Osteoblast (primary cell): ENCODE results near the gene TAPT1. TPM values are rescaled to one million over a fixed set of nuclear protein-coding genes. Genes with fewer than 3 reads are reported as not detected.

Experiments
- DNase-seq: peaks from one replicate; pipeline ENCODE4 v3.0.0; 2011; ENCODE audit warnings: low spot score, mixed read lengths; ENCODE audit not compliant: insufficient read length; ENCODE audit errors: missing footprints
- H2AFZ ChIP-seq: 2 replicates; pipeline ENCODE4 v1.6.0; 2011; ENCODE audit warnings: mild to moderate bottlenecking, low read length
- H3K27ac ChIP-seq: 2 replicates; pipeline ENCODE4 v1.5.1; 2011; ENCODE audit warnings: mild to moderate bottlenecking, low read depth, low read length, moderate library complexity
- H3K27me3 ChIP-seq: 2 replicates; pipeline ENCODE4 v1.6.0; 2012; ENCODE audit warnings: mild to moderate bottlenecking, control low read depth, inconsistent platforms, low read length, moderate library complexity; ENCODE audit not compliant: insufficient read depth
- H3K36me3 ChIP-seq: 2 replicates; pipeline ENCODE4 v1.5.1; 2011; ENCODE audit warnings: mild to moderate bottlenecking, low read length, control low read depth, moderate library complexity; ENCODE audit not compliant: insufficient read depth
- H3K4me1 ChIP-seq: 2 replicates; pipeline ENCODE4 v1.5.1; 2011; ENCODE audit warnings: mild to moderate bottlenecking, low read length, control low read depth, moderate library complexity; ENCODE audit not compliant: insufficient read depth
- H3K4me2 ChIP-seq: 2 replicates; pipeline ENCODE4 v1.6.0; 2011; ENCODE audit warnings: mild to moderate bottlenecking, low read length; ENCODE audit not compliant: insufficient read depth
- H3K4me3 ChIP-seq: fragments of 200-600 bp; sonication (generic); 3 replicates; pipeline ENCODE4 v1.5.1; 2012; ENCODE audit warnings: mild to moderate bottlenecking, low read length, inconsistent platforms; ENCODE audit not compliant: insufficient read depth
- H3K79me2 ChIP-seq: 2 replicates; pipeline ENCODE4 v1.6.0; 2012; ENCODE audit warnings: mild to moderate bottlenecking, low read length, control low read depth, inconsistent platforms; ENCODE audit not compliant: insufficient read depth
- H3K9me3 ChIP-seq: 2 replicates; pipeline ENCODE4 v1.5.1; 2011; ENCODE audit warnings: low read depth, low read length, control low read depth
- H4K20me1 ChIP-seq: 2 replicates; pipeline ENCODE4 v1.6.0; 2012; ENCODE audit warnings: mild to moderate bottlenecking, low read length, control low read depth; ENCODE audit not compliant: insufficient read depth
- CTCF ChIP-seq: IDR thresholded peaks from 2 replicates; pipeline ENCODE4 v1.5.1; 2011; ENCODE audit warnings: mild to moderate bottlenecking, low read depth, low read length, moderate library complexity; ENCODE audit errors: extremely low read depth
- total RNA-seq: library from RNA; depleted of rRNA; stranded (reverse); fragments of >200 nt; gene quantifications from 2 replicates; pipeline ENCODE4 v1.2.3, GENCODE V29; 2012

Gene TAPT1
- total RNA-seq, 1 donor = 19.5 TPM

- Histone ChIP-seq H3K4me3 (no peak overlapping the region), H3K27me3 (no peaks in the 10 kb centered on the region), H3K79me2 (no peaks in the 10 kb centered on the region), H4K20me1 (no peaks in the 10 kb centered on the region), H3K9me3 (no peaks in the 10 kb centered on the region), H3K36me3 (no peaks in the 10 kb centered on the region), H2AFZ (no peak overlapping the region), H3K4me1 (no peaks in the 10 kb centered on the region), H3K4me2 (peak overlapping the region; percentile 14), H3K27ac (peak overlapping the region; percentile 4)
- TF ChIP-seq CTCF = no peak
- no peak for DNase-seq
Measured at GRCh38 chr4:16259889-16260246, 33.6 kb upstream of the TAPT1 start.

GRCh38 chr4:16259241-16259888 is 33.1 kb upstream of the TAPT1 start:
- no peak overlapping the region for H2AFZ ChIP-seq
- H3K4me1 ChIP-seq = no peaks in the 10 kb centered on the region
- no peaks in the 10 kb centered on the region for H3K79me2 ChIP-seq
- H3K27ac ChIP-seq = peak overlapping the region; percentile 4
- H3K4me2 ChIP-seq = peak overlapping the region; percentile 14
- no peak for DNase-seq
- H3K4me3 ChIP-seq = no peak overlapping the region
- no peaks in the 10 kb centered on the region for H3K9me3 ChIP-seq
- no peaks in the 10 kb centered on the region for H4K20me1 ChIP-seq
- H3K27me3 ChIP-seq = no peaks in the 10 kb centered on the region
- no peak for TF ChIP-seq CTCF
- H3K36me3 ChIP-seq = no peaks in the 10 kb centered on the region

GRCh38 chr4:16257611-16258010 is 31.3 kb upstream of the TAPT1 start:
- no peak overlapping the region for H2AFZ ChIP-seq
- no peaks in the 10 kb centered on the region for H3K79me2 ChIP-seq
- H3K4me1 ChIP-seq = peaks cover 15% of the 10 kb centered on the region
- no peaks in the 10 kb centered on the region for H4K20me1 ChIP-seq
- H3K27me3 ChIP-seq = no peaks in the 10 kb centered on the region
- H3K36me3 ChIP-seq = no peaks in the 10 kb centered on the region
- no peaks in the 10 kb centered on the region for H3K9me3 ChIP-seq
- H3K4me3 ChIP-seq = no peak overlapping the region
- DNase-seq = no peak
- TF ChIP-seq CTCF = no peak
- H3K4me2 ChIP-seq = no peak overlapping the region
- no peak overlapping the region for H3K27ac ChIP-seq

GRCh38 chr4:16256343-16256742 is 30.1 kb upstream of the TAPT1 start:
- TF ChIP-seq CTCF = no peak
- H2AFZ ChIP-seq = no peak overlapping the region
- no peak for DNase-seq

More at GRCh38 chr4:16256343-16256742, 30.1 kb upstream of the TAPT1 start:
- H3K79me2 ChIP-seq = no peaks in the 10 kb centered on the region
- H3K27ac ChIP-seq = no peak overlapping the region
- H3K4me3 ChIP-seq = no peak overlapping the region
- H3K4me2 ChIP-seq = no peak overlapping the region
- H3K9me3 ChIP-seq = no peaks in the 10 kb centered on the region
- no peaks in the 10 kb centered on the region for H3K27me3 ChIP-seq
- H3K4me1 ChIP-seq = peaks cover 15% of the 10 kb centered on the region
- no peaks in the 10 kb centered on the region for H4K20me1 ChIP-seq
- no peaks in the 10 kb centered on the region for H3K36me3 ChIP-seq
